ENCODE results near the gene GDPD4.
"Not testable (repeated sequence)": the region's sequence is repeated elsewhere in the genome, so short reads cannot be mapped to it uniquely, and the experiment has no call there.

The GDPD4 gene

GRCh38 chr11:77301510-77301909 is at the start of gene GDPD4:
GDPD4 (minus strand) TSS chr11:77301686; CDS start chr11:77285137, 16,549 bp downstream.
- no peak for DNase-seq

- DNase-seq = no peak
Observed at GRCh38 chr11:77347948-77348347, 46.5 kb upstream of the GDPD4 start.

GRCh38 chr11:77346906-77347603 is 45.6 kb upstream of the GDPD4 start:
- peak; percentile 97 for DNase-seq

GRCh38 chr11:77345621-77346020 is 44.1 kb upstream of the GDPD4 start:
- peak; percentile 85 for DNase-seq

GRCh38 chr11:77340501-77340900 is 39.0 kb upstream of the GDPD4 start:
- no peak for DNase-seq

- DNase-seq = no peak
Observed at GRCh38 chr11:77332259-77332658, 30.8 kb upstream of the GDPD4 start.

- no peak for DNase-seq
Observed at GRCh38 chr11:77325159-77325558, 23.7 kb upstream of the GDPD4 start.

- DNase-seq = no peak
Observed at GRCh38 chr11:77324508-77324907, 23.0 kb upstream of the GDPD4 start.

- peak; percentile 18 for DNase-seq
Observed at GRCh38 chr11:77322926-77323590, 21.6 kb upstream of the GDPD4 start.

- peak; percentile 57 for DNase-seq
Observed at GRCh38 chr11:77322506-77322905, 21.0 kb upstream of the GDPD4 start.

- peak; percentile 64 for DNase-seq
Observed at GRCh38 chr11:77320351-77320750, 18.9 kb upstream of the GDPD4 start.

- DNase-seq = no peak
Observed at GRCh38 chr11:77318600-77318999, 17.1 kb upstream of the GDPD4 start.

GRCh38 chr11:77316733-77317342 is 15.4 kb upstream of the GDPD4 start:
- DNase-seq = no peak

- no peak for DNase-seq
Observed at GRCh38 chr11:77312107-77312506, 10.6 kb upstream of the GDPD4 start.

GRCh38 chr11:77311701-77312100 is 10.2 kb upstream of the GDPD4 start:
- DNase-seq = no peak

GRCh38 chr11:77310721-77311120 is 9.2 kb upstream of the GDPD4 start:
- DNase-seq = no peak

- peak; percentile 17 for DNase-seq
Observed at GRCh38 chr11:77309401-77310085, 8.1 kb upstream of the GDPD4 start.

- no peak for DNase-seq
Observed at GRCh38 chr11:77308838-77309237, 7.4 kb upstream of the GDPD4 start.

- DNase-seq = no peak
Observed at GRCh38 chr11:77303328-77303727, 1.8 kb upstream of the GDPD4 start.

GRCh38 chr11:77302752-77303151 is 1.3 kb upstream of the GDPD4 start:
- no peak for DNase-seq

- no peak for DNase-seq
Observed at GRCh38 chr11:77300695-77301094, 791 bp downstream of the GDPD4 start.

GRCh38 chr11:77300028-77300427 is 1.5 kb downstream of the GDPD4 start:
- DNase-seq = not testable (repeated sequence)

- peak; percentile 11 for DNase-seq
Observed at GRCh38 chr11:77299528-77299993, 1.9 kb downstream of the GDPD4 start.
